Panc1 (cell line): Measurements from ENCODE around the gene STRAP. TPM values are rescaled to one million over a fixed set of nuclear protein-coding genes. Genes with fewer than 3 reads are reported as not detected.

ENCODE experiments used
- ATAC-seq: fragments of 200-7000 bp; cut with Tn5 transposase; 2 replicates; pipeline ENCODE4 v1.9.1; 2020; ENCODE audit warnings: mild to moderate bottlenecking, moderate library complexity
- BruUV-seq: library from RNA; stranded (reverse); fragments of 400-500 nt; replicated peaks from 2 replicates; lab custom pipeline; 2021; lab: Mats Ljungman, UMichigan
- CTCF ChIA-PET: fragments of 300-600 bp; sonication (Branson Sonifier 250); formaldehyde crosslinking; loops from one replicate; lab custom pipeline; 2022; ENCODE audit warnings: antibody characterized with exemption; lab: Charles Lee
- POLR2A ChIA-PET: fragments of 300-600 bp; sonication (Branson Sonifier 250); formaldehyde crosslinking; loops from one replicate; lab custom pipeline; 2022; ENCODE audit warnings: antibody characterized with exemption; lab: Charles Lee
- DNase-seq: peaks from one replicate; pipeline ENCODE4 v3.0.0-alpha.2; 2010; ENCODE audit warnings: low read depth, low spot score
- H3K27ac ChIP-seq: 2 replicates; pipeline ENCODE4 v1.5.1; 2011; ENCODE audit warnings: mild to moderate bottlenecking, low read length, inconsistent platforms
- H3K27me3 ChIP-seq: fragments of 200-500 bp; sonication (Bioruptor generic); 2 replicates; pipeline ENCODE4 v1.6.0; 2014; ENCODE audit warnings: low read length, inconsistent platforms; ENCODE audit not compliant: control insufficient read depth, insufficient read depth
- H3K36me3 ChIP-seq: fragments of 200-500 bp; sonication (Bioruptor generic); 2 replicates; pipeline ENCODE4 v1.5.1; 2014; ENCODE audit warnings: inconsistent platforms, mild to moderate bottlenecking, low read length, moderate library complexity; ENCODE audit not compliant: control insufficient read depth, insufficient read depth
- H3K4me1 ChIP-seq: 2 replicates; pipeline ENCODE4 v1.5.1; 2011; ENCODE audit warnings: inconsistent platforms, mild to moderate bottlenecking, low read length, moderate library complexity; ENCODE audit not compliant: control insufficient read depth, insufficient read depth
- H3K4me3 ChIP-seq, 2 experiments: 2 replicates each; pipeline ENCODE4 v1.5.1; 2011 to 2012; ENCODE audit warnings: low read depth in 2 of 2, low read length in 2 of 2, mild to moderate bottlenecking in 2 of 2, inconsistent platforms in 1 of 2, moderate library complexity in 1 of 2
- H3K9me3 ChIP-seq: fragments of 200-500 bp; sonication (Bioruptor generic); 2 replicates; pipeline ENCODE4 v1.5.1; 2014; ENCODE audit warnings: low read depth, mild to moderate bottlenecking, inconsistent platforms, low read length, moderate library complexity; ENCODE audit not compliant: control insufficient read depth, insufficient read depth
- POLR2AphosphoS5 ChIP-seq: IDR thresholded peaks from 2 replicates; pipeline ENCODE4 v1.6.1; 2012; ENCODE audit warnings: mild to moderate bottlenecking, low read depth, low read length, moderate library complexity
- SIN3A ChIP-seq: IDR thresholded peaks from 2 replicates; pipeline ENCODE4 v1.6.1; 2012; ENCODE audit warnings: low read depth, mild to moderate bottlenecking, low read length, moderate library complexity, borderline replicate concordance; ENCODE audit not compliant: insufficient read depth
- TCF7L2 ChIP-seq: IDR thresholded peaks from 2 replicates; pipeline ENCODE4 v1.6.1; 2011; ENCODE audit warnings: mild to moderate bottlenecking, low read depth, low read length, inconsistent platforms
- in situ Hi-C: cut with HindIII; loops from 2 replicates; pipeline ENCODE4 v1.10.0; 2016; ENCODE audit warnings: low sequenced_read_pairs, low pct_unique_long_range_greater_than_20kb
- intact Hi-C: fragments of 100-400 bp; cut with micrococcal nuclease; formaldehyde crosslinking; loops from one replicate; pipeline ENCODE4 v1.10.0; 2022; ENCODE audit not compliant: unreplicated experiment
- total RNA-seq: library from RNA; stranded (reverse); gene quantifications from one replicate; pipeline ENCODE4 v1.2.1, GENCODE V29; 2021; ENCODE audit not compliant: unreplicated experiment
- TF ChIP-seq, protein P1 (sequence below), 2 experiments: IDR thresholded peaks; 2 replicates each; pipeline ENCODE4 v1.6.1; 2011 to 2012; ENCODE audit warnings: low read depth in 2 of 2, control low read depth in 1 of 2, low read length in 1 of 2, mild to moderate bottlenecking in 1 of 2, moderate library complexity in 1 of 2; ENCODE audit not compliant: insufficient read depth in 1 of 2
- TF ChIP-seq, protein P2 (sequence below): fragments of 450-650 bp; IDR thresholded peaks from 2 replicates; pipeline ENCODE4 v1.5.1; 2017; ENCODE audit warnings: mild to moderate bottlenecking

Gene STRAP
- total RNA-seq, 1 experiment from 2014 or later, result 99.4 TPM

- H3K9me3 ChIP-seq, result no peaks in the 10 kb centered on the region
- POLR2A ChIA-PET, result no interaction called here
- no peak overlapping the region for H3K4me3 ChIP-seq
- intact Hi-C loops (no loop called here), in situ Hi-C loops (no loop called here)
- H3K36me3 ChIP-seq, result peaks cover 39% of the 10 kb centered on the region
- no peak overlapping the region for H3K27ac ChIP-seq
- TF ChIP-seq, protein P1, sequence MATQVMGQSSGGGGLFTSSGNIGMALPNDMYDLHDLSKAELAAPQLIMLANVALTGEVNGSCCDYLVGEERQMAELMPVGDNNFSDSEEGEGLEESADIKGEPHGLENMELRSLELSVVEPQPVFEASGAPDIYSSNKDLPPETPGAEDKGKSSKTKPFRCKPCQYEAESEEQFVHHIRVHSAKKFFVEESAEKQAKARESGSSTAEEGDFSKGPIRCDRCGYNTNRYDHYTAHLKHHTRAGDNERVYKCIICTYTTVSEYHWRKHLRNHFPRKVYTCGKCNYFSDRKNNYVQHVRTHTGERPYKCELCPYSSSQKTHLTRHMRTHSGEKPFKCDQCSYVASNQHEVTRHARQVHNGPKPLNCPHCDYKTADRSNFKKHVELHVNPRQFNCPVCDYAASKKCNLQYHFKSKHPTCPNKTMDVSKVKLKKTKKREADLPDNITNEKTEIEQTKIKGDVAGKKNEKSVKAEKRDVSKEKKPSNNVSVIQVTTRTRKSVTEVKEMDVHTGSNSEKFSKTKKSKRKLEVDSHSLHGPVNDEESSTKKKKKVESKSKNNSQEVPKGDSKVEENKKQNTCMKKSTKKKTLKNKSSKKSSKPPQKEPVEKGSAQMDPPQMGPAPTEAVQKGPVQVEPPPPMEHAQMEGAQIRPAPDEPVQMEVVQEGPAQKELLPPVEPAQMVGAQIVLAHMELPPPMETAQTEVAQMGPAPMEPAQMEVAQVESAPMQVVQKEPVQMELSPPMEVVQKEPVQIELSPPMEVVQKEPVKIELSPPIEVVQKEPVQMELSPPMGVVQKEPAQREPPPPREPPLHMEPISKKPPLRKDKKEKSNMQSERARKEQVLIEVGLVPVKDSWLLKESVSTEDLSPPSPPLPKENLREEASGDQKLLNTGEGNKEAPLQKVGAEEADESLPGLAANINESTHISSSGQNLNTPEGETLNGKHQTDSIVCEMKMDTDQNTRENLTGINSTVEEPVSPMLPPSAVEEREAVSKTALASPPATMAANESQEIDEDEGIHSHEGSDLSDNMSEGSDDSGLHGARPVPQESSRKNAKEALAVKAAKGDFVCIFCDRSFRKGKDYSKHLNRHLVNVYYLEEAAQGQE (IDR thresholded peaks at IDR 0.05; ENCODE audit: insufficient read depth in 1 of 2, low read depth in 2 of 2, low read length in 1 of 2), result no peak
- no peak for TF ChIP-seq SIN3A
- TF ChIP-seq TCF7L2, result no peak
- TF ChIP-seq, protein P2, sequence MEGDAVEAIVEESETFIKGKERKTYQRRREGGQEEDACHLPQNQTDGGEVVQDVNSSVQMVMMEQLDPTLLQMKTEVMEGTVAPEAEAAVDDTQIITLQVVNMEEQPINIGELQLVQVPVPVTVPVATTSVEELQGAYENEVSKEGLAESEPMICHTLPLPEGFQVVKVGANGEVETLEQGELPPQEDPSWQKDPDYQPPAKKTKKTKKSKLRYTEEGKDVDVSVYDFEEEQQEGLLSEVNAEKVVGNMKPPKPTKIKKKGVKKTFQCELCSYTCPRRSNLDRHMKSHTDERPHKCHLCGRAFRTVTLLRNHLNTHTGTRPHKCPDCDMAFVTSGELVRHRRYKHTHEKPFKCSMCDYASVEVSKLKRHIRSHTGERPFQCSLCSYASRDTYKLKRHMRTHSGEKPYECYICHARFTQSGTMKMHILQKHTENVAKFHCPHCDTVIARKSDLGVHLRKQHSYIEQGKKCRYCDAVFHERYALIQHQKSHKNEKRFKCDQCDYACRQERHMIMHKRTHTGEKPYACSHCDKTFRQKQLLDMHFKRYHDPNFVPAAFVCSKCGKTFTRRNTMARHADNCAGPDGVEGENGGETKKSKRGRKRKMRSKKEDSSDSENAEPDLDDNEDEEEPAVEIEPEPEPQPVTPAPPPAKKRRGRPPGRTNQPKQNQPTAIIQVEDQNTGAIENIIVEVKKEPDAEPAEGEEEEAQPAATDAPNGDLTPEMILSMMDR, result no peak
- no peak for TF ChIP-seq POLR2AphosphoS5
- ATAC-seq (no peak), DNase-seq (no peak)
- BruUV-seq, result no TSS peak
- CTCF ChIA-PET, result interaction anchor here (0.7 kb wide), 1 partner anchor 52 kb away, joined by 3 read pairs; no protein-coding TSS in a partner anchor
- H3K4me1 ChIP-seq, result no peaks in the 10 kb centered on the region
- H3K27me3 ChIP-seq, result no peaks in the 10 kb centered on the region
Measured at GRCh38 chr12:15896867-15897266, 14.7 kb downstream of the STRAP start.

- no peak overlapping the region for H3K27ac ChIP-seq
- POLR2A ChIA-PET, result no interaction called here
- CTCF ChIA-PET, result interaction anchor here (0.7 kb wide), 1 partner anchor 52 kb away, joined by 3 read pairs; no protein-coding TSS in a partner anchor
- H3K36me3 ChIP-seq, result peaks cover 33% of the 10 kb centered on the region
- no peak for DNase-seq
- ATAC-seq, result no peak
- TF ChIP-seq, protein P2, result no peak
- no peak for TF ChIP-seq SIN3A
- TF ChIP-seq POLR2AphosphoS5, result no peak
- TF ChIP-seq, protein P1 (IDR thresholded peaks at IDR 0.05; ENCODE audit: insufficient read depth in 1 of 2, low read depth in 2 of 2, low read length in 1 of 2), result no peak
- TF ChIP-seq TCF7L2, result no peak
- no peaks in the 10 kb centered on the region for H3K9me3 ChIP-seq
- H3K4me1 ChIP-seq, result no peaks in the 10 kb centered on the region
- no TSS peak for BruUV-seq
- no peaks in the 10 kb centered on the region for H3K27me3 ChIP-seq
- in situ Hi-C loops, result no loop called here
- intact Hi-C loops, result no loop called here
- no peak overlapping the region for H3K4me3 ChIP-seq
Measured at GRCh38 chr12:15897433-15897832, 15.2 kb downstream of the STRAP start.
